ENCODE measurements around the gene SH3GL3. TPM values are rescaled to one million over a fixed set of nuclear protein-coding genes. Genes with fewer than 3 reads are reported as not detected.

Gene SH3GL3, protein sequence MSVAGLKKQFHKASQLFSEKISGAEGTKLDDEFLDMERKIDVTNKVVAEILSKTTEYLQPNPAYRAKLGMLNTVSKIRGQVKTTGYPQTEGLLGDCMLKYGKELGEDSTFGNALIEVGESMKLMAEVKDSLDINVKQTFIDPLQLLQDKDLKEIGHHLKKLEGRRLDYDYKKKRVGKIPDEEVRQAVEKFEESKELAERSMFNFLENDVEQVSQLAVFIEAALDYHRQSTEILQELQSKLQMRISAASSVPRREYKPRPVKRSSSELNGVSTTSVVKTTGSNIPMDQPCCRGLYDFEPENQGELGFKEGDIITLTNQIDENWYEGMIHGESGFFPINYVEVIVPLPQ
- total RNA-seq (not detected), total RNA-seq (0 to 0.36 (median 0) reads per million in 172 experiments)
- not detected for polyA plus RNA-seq (2013, experiment 1 of 2)
- polyA plus RNA-seq (2013, experiment 2 of 2): 0.26 TPM

DNA sequence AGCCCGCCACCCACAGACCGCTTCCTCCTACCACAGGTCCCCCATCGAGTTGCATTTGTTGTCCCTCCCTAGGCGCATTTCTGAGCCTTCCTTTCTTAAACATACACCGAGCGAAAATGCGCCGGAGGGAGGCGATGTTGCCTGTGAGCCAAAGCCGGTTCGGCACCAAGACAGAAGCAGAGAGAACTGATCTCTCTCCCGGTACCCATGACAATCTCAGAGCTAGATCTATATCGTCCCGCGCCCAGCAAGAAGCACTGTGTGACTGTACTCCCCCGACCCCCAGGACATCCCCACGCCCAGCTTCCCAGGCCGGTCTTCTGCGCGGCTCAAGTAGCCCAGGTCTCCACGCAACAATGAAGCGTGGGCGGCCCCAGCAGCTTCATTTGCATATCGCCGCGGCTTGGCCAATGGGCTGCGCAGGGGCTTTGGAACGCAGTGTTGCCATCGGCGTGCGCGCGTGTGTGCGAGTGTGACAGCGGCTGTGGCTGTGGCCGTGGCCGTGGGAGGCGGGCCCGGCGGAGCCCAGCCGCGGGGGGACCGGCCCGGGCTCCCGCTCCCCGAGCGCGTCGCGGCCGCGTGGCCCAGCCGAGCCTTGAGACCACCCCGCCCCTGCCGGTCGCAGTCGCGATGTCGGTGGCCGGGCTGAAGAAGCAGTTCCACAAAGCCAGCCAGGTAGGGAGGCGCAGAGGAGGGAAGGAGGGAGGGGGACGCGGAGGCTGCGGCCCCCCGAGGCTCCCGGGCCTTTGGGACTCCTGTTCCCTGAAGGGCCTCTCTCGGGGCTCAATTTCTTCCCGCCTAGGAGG, at the start of gene SH3GL3:
Gene SH3GL3 (plus strand): TSS at position 438 of the 806 bp plus-strand sequence. CDS start 193 bp downstream, at position 631.
- H3K27me3 Mint-ChIP-seq: peaks cover 51% of the 10 kb centered on the region
- Histone ChIP-seq H3K27me3 (ENCODE audit: control insufficient read depth in 1 of 2, insufficient read depth in 2 of 2, low read length in 2 of 2) (peaks cover 25% of the 10 kb centered on the region in 2 experiments), H3K4me1 (ENCODE audit: insufficient read depth, low read length) (peaks cover 7% of the 10 kb centered on the region), H3K9me3 (ENCODE audit: control insufficient read depth in 1 of 2, insufficient read depth in 1 of 2, low read length in 2 of 2) (peaks cover 0 to 14% of the 10 kb centered on the region in 2 experiments), H3K4me3 (ENCODE audit: low read length) (peak within 1 kb of the TSS; percentile 28), H3K27ac (ENCODE audit: low read depth in 1 of 2, low read length in 2 of 2) (no peak within 1 kb of the TSS), H3K36me3 (ENCODE audit: insufficient read depth, low read length) (no peaks in the 10 kb centered on the region)
- peak within 1 kb of the TSS; percentile 83 for H3K4me3 Mint-ChIP-seq
- peaks cover 10% of the 10 kb centered on the region for H3K4me1 Mint-ChIP-seq (ENCODE audit: low read depth)
- peak in 11 of 14 experiments; percentile 3 to 60 (median 14) for DNase-seq
- intact Hi-C loops (cut with DNase I, micrococcal nuclease): no loop called here
- no peaks in the 10 kb centered on the region for H3K9me3 Mint-ChIP-seq
- peak within 1 kb of the TSS; percentile 30 for H3K27ac Mint-ChIP-seq
- no peaks in the 10 kb centered on the region for H3K36me3 Mint-ChIP-seq (ENCODE audit: low read depth)
- TF ChIP-seq, protein P1, sequence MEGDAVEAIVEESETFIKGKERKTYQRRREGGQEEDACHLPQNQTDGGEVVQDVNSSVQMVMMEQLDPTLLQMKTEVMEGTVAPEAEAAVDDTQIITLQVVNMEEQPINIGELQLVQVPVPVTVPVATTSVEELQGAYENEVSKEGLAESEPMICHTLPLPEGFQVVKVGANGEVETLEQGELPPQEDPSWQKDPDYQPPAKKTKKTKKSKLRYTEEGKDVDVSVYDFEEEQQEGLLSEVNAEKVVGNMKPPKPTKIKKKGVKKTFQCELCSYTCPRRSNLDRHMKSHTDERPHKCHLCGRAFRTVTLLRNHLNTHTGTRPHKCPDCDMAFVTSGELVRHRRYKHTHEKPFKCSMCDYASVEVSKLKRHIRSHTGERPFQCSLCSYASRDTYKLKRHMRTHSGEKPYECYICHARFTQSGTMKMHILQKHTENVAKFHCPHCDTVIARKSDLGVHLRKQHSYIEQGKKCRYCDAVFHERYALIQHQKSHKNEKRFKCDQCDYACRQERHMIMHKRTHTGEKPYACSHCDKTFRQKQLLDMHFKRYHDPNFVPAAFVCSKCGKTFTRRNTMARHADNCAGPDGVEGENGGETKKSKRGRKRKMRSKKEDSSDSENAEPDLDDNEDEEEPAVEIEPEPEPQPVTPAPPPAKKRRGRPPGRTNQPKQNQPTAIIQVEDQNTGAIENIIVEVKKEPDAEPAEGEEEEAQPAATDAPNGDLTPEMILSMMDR (IDR thresholded peaks at IDR 0.05): no peak
- ATAC-seq (ENCODE audit: poor library complexity): peak; percentile 86
- POLR2A ChIA-PET: no interaction called here
- CTCF ChIA-PET: no interaction called here

DNA sequence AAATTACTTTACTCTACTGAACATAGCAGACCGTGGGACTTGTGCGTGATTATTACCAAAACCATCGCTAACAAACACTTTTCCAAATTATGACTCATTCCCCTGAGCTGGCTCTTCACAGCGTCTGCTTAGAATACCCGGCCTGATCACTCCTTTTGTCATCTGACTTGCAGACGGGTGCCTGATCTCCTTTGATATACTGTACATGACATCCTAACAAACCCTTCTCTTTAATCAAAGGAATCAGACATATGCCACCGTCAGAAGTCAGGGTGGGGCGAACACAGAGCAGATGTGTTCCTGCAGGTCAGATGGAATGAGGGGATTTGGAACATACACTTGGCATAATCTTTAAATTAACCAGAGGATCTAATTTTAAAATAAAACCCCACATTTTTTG, 48.5 kb upstream of the SH3GL3 start:
- H3K4me1 Mint-ChIP-seq (ENCODE audit: low read depth): no peaks in the 10 kb centered on the region
- H3K9me3 Mint-ChIP-seq: no peaks in the 10 kb centered on the region
- Histone ChIP-seq H3K9me3 (ENCODE audit: control insufficient read depth in 1 of 2, insufficient read depth in 1 of 2, low read length in 2 of 2) (no peaks in the 10 kb centered on the region), H3K4me1 (ENCODE audit: insufficient read depth, low read length) (no peaks in the 10 kb centered on the region), H3K27me3 (ENCODE audit: control insufficient read depth in 1 of 2, insufficient read depth in 2 of 2, low read length in 2 of 2) (peaks cover 0 to 4% of the 10 kb centered on the region in 2 experiments), H3K4me3 (ENCODE audit: low read length) (no peak overlapping the region), H3K36me3 (ENCODE audit: insufficient read depth, low read length) (no peaks in the 10 kb centered on the region), H3K27ac (ENCODE audit: low read depth in 1 of 2, low read length in 2 of 2) (no peak overlapping the region)
- POLR2A ChIA-PET: no interaction called here
- peaks cover 19% of the 10 kb centered on the region for H3K27me3 Mint-ChIP-seq
- no peaks in the 10 kb centered on the region for H3K36me3 Mint-ChIP-seq (ENCODE audit: low read depth)
- TF ChIP-seq, protein P1 (IDR thresholded peaks at IDR 0.05): no peak
- CTCF ChIA-PET: no interaction called here
- H3K27ac Mint-ChIP-seq: no peak overlapping the region
- no peak overlapping the region for H3K4me3 Mint-ChIP-seq
- DNase-seq (no peak), ATAC-seq (ENCODE audit: poor library complexity) (no peak)
- intact Hi-C loops (cut with DNase I, micrococcal nuclease): no loop called here

DNA sequence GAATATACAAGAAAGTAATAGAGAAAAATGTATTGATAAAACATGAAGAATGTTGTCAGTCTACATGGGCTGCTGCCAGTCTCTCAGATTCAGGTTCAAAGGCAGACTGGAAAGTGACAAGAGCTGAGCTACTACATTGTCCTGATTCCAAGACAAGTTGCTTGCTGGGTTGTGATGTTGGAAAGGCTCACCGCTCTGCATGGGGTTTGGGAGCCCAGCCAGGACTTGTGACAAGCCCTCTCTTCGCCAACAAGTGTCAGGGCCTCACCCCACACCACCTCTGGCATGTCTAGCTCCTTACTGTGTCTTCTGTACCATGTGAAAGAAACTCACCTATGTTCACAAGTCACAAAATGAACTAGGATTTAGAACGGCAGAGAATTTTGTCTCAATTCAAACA, 43.0 kb upstream of the SH3GL3 start:
- Mint-ChIP-seq H3K36me3 (ENCODE audit: low read depth) (no peaks in the 10 kb centered on the region), H3K27ac (no peak overlapping the region), H3K4me3 (no peak overlapping the region), H3K4me1 (ENCODE audit: low read depth) (no peaks in the 10 kb centered on the region), H3K27me3 (peaks cover 5% of the 10 kb centered on the region), H3K9me3 (no peaks in the 10 kb centered on the region)
- Histone ChIP-seq H3K9me3 (ENCODE audit: control insufficient read depth in 1 of 2, insufficient read depth in 1 of 2, low read length in 2 of 2) (no peaks in the 10 kb centered on the region), H3K4me3 (ENCODE audit: low read length) (no peak overlapping the region), H3K36me3 (ENCODE audit: insufficient read depth, low read length) (no peaks in the 10 kb centered on the region), H3K27ac (ENCODE audit: low read depth in 1 of 2, low read length in 2 of 2) (no peak overlapping the region), H3K4me1 (ENCODE audit: insufficient read depth, low read length) (no peaks in the 10 kb centered on the region), H3K27me3 (ENCODE audit: control insufficient read depth in 1 of 2, insufficient read depth in 2 of 2, low read length in 2 of 2) (no peaks in the 10 kb centered on the region)
- POLR2A ChIA-PET: no interaction called here
- CTCF ChIA-PET: no interaction called here
- DNase-seq (no peak), ATAC-seq (ENCODE audit: poor library complexity) (no peak)
- intact Hi-C loops (cut with DNase I, micrococcal nuclease): no loop called here
- TF ChIP-seq, protein P1 (IDR thresholded peaks at IDR 0.05): no peak
